Measurements from ENCODE around the gene RNF123.

- TF ChIP-seq YY1 (IDR thresholded peaks at IDR 0.05) (no peak), TAF1 (conservative IDR thresholded peaks at IDR 0.05) (no peak), SP1 (IDR thresholded peaks at IDR 0.05) (no peak), ZBTB33 (IDR thresholded peaks at IDR 0.05) (no peak), MAX (IDR thresholded peaks at IDR 0.05) (no peak)
- TF ChIP-seq, protein P1, sequence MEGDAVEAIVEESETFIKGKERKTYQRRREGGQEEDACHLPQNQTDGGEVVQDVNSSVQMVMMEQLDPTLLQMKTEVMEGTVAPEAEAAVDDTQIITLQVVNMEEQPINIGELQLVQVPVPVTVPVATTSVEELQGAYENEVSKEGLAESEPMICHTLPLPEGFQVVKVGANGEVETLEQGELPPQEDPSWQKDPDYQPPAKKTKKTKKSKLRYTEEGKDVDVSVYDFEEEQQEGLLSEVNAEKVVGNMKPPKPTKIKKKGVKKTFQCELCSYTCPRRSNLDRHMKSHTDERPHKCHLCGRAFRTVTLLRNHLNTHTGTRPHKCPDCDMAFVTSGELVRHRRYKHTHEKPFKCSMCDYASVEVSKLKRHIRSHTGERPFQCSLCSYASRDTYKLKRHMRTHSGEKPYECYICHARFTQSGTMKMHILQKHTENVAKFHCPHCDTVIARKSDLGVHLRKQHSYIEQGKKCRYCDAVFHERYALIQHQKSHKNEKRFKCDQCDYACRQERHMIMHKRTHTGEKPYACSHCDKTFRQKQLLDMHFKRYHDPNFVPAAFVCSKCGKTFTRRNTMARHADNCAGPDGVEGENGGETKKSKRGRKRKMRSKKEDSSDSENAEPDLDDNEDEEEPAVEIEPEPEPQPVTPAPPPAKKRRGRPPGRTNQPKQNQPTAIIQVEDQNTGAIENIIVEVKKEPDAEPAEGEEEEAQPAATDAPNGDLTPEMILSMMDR (IDR thresholded peaks at IDR 0.05; ENCODE audit: low read depth, low read length, missing input control), result no peak
These were observed 10.1 kb downstream of the RNF123 start for GRCh38 chr3:49699281-49699979.
